Measurements from ENCODE around the gene FASTK.
A peak's percentile ranks its signal among the peaks of the same experiment; 100 is the strongest.
"Not testable (repeated sequence)": the region's sequence is repeated elsewhere in the genome, so short reads cannot be mapped to it uniquely, and the experiment has no call there.

The FASTK gene

DNA sequence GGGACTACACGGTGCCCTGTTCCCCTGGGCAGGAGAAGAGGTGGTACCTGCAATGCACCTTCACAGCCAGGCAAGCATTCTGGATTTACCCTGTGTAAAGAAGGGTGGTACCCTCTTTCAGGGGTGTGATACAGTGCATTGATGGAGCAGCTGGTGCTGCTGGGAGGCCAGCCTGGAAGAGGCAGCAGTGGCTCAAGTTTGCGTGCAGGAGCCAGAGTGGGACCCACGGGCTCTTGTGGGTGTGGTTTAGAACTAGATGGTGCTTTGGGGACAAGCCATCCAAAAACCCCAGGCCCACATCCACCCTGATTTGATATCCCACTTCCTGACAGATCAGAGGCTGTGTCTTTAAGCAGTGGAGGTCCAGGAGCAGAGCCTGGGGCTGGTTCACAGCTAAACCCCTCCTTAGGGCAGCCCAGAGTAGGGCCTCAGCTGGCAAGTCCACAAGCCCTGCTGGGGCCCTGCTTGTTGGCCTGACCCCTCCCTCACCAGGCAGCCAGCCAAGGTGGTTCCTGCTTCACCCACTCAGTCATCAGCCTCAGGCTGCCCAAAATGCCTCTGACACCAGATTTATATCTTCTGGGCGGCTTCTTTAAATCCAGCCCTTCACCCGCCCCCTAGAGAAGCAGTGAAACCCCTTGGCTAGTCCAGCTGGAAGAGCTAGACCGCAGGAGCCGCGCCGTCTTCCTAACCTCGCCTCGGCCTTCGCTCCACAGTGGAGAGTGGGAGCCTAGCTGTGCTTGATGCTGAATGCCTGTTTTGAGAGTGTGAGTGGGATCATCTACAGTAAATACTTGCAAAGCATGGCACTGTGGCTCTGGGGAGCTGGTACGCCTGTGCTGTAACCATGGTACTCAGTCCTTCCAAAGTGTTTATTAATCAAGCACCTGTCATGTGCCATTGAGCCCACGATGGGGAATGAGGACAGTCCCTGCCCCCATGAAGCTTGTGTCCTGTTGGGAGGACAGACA, 33.7 kb downstream of the FASTK start:
- H3K4me3 ChIP-seq (ENCODE audit: insufficient read depth, low read depth, low read length, poor library complexity, severe bottlenecking): no peak overlapping the region
- peaks cover 27% of the 10 kb centered on the region for H3K36me3 ChIP-seq (ENCODE audit: control insufficient read depth, insufficient read depth, low read length)
- no peak for DNase-seq
- no peaks in the 10 kb centered on the region for H3K9me3 ChIP-seq (ENCODE audit: control insufficient read depth, low read length)
- H3K27ac ChIP-seq (ENCODE audit: insufficient read depth, low read length, poor library complexity, severe bottlenecking): no peak overlapping the region
- H3K4me1 ChIP-seq (ENCODE audit: control insufficient read depth, insufficient read depth, low read length, poor library complexity, severe bottlenecking): peaks cover 6% of the 10 kb centered on the region
- no peaks in the 10 kb centered on the region for H3K27me3 ChIP-seq (replicated peaks; ENCODE audit: control insufficient read depth, insufficient read depth, low read length, poor library complexity, severe bottlenecking)

DNA sequence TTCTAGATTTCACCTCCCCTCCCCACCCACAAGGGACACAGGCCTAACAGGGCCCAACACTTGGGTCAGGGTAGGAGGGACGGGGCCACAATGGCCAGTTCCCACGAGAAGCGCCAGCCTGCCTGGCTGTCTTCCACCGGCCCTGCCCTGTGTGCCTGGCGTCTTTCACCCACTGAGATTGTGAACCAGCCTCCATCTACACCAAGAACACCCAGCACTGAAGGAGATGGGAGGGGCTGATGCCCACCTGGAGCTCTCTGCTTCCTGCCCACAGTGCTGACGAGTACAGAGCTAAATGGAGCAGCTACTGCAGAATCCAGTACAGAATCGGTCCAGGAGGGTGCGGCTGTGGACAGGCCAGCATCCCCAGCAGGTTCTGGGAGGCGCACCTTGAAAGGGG, 34.6 kb downstream of the FASTK start:
- H3K36me3 ChIP-seq (ENCODE audit: control insufficient read depth, insufficient read depth, low read length): peaks cover 27% of the 10 kb centered on the region
- peaks cover 4% of the 10 kb centered on the region for H3K4me1 ChIP-seq (ENCODE audit: control insufficient read depth, insufficient read depth, low read length, poor library complexity, severe bottlenecking)
- DNase-seq: no peak
- no peak overlapping the region for H3K27ac ChIP-seq (ENCODE audit: insufficient read depth, low read length, poor library complexity, severe bottlenecking)
- H3K27me3 ChIP-seq (replicated peaks; ENCODE audit: control insufficient read depth, insufficient read depth, low read length, poor library complexity, severe bottlenecking): no peaks in the 10 kb centered on the region
- H3K9me3 ChIP-seq (ENCODE audit: control insufficient read depth, low read length): no peaks in the 10 kb centered on the region
- H3K4me3 ChIP-seq (ENCODE audit: insufficient read depth, low read depth, low read length, poor library complexity, severe bottlenecking): no peak overlapping the region

DNA sequence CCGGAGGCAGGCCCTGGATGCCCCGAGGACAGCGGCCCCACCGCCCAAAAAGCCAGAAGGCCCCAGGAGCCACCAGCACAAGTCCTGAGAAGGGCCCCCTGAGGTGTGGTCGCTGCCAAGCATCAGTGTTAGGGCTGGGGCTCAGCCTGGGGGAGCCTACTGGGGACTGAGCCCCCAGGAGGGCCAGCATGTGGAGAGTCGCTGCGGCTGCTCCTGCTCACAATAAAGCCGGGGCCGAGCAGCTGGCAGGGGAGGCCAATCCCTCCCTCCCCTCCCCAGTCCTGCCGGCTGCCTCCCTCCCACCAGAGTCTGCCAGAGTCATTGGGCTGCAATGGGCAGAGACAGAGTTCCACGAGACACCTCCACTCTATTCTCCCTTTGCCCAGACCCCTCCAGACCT, 35.3 kb downstream of the FASTK start:
- Histone ChIP-seq H3K27ac (ENCODE audit: insufficient read depth, low read length, poor library complexity, severe bottlenecking) (no peak overlapping the region), H3K36me3 (ENCODE audit: control insufficient read depth, insufficient read depth, low read length) (peaks cover 27% of the 10 kb centered on the region)
- DNase-seq: no peak

DNA sequence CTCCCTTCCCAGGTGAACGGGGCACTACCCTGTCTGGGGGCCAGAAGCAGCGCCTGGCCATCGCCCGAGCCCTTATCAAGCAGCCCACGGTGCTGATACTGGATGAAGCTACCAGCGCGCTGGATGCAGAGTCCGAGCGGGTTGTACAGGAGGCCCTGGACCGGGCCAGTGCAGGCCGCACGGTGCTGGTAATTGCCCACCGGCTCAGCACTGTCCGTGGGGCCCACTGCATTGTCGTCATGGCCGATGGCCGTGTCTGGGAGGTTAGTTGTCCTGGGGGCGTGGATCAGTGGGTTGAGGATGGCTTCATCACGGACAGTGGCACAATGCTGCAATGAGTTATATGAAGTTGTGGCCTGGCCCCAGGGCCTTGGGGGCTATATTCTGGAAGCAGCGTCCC, 36.6 kb downstream of the FASTK start:
- Histone ChIP-seq H3K36me3 (ENCODE audit: control insufficient read depth, insufficient read depth, low read length) (peaks cover 27% of the 10 kb centered on the region), H3K9me3 (ENCODE audit: control insufficient read depth, low read length) (no peaks in the 10 kb centered on the region)

More for the DNA sequence above, 35.3 kb downstream of the FASTK start:
- no peaks in the 10 kb centered on the region for H3K4me1 ChIP-seq (ENCODE audit: control insufficient read depth, insufficient read depth, low read length, poor library complexity, severe bottlenecking)
- H3K4me3 ChIP-seq (ENCODE audit: insufficient read depth, low read depth, low read length, poor library complexity, severe bottlenecking): no peak overlapping the region
- H3K9me3 ChIP-seq (ENCODE audit: control insufficient read depth, low read length): no peaks in the 10 kb centered on the region
- H3K27me3 ChIP-seq (replicated peaks; ENCODE audit: control insufficient read depth, insufficient read depth, low read length, poor library complexity, severe bottlenecking): no peaks in the 10 kb centered on the region

DNA sequence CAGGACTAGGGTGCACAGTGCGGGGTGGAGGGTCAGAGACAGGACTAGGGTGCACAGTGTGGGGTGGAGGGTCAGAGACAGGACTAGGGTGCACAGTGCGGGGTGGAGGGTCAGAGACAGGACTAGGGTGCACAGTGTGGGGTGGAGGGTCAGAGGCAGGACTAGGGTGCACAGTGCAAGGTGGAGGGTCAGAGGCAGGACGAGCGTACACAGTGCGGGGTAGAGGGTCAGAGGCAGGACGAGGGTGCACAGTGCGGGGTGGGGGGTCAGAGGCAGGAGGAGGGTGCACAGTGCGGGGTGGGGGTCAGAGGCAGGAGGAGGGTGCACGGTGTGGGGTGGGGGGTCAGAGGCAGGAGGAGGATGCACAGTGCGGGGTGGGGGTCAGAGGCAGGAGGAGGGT, 37.2 kb downstream of the FASTK start:
- H3K4me3 ChIP-seq (ENCODE audit: insufficient read depth, low read depth, low read length, poor library complexity, severe bottlenecking); H3K9me3 ChIP-seq (ENCODE audit: control insufficient read depth, low read length); H3K27ac ChIP-seq (ENCODE audit: insufficient read depth, low read length, poor library complexity, severe bottlenecking); H3K4me1 ChIP-seq (ENCODE audit: control insufficient read depth, insufficient read depth, low read length, poor library complexity, severe bottlenecking); DNase-seq; H3K27me3 ChIP-seq (replicated peaks; ENCODE audit: control insufficient read depth, insufficient read depth, low read length, poor library complexity, severe bottlenecking): not testable (repeated sequence)
- peaks cover 27% of the 10 kb centered on the region for H3K36me3 ChIP-seq (ENCODE audit: control insufficient read depth, insufficient read depth, low read length)

More for the DNA sequence above, 36.6 kb downstream of the FASTK start:
- Histone ChIP-seq H3K4me3 (ENCODE audit: insufficient read depth, low read depth, low read length, poor library complexity, severe bottlenecking) (no peak overlapping the region), H3K27ac (ENCODE audit: insufficient read depth, low read length, poor library complexity, severe bottlenecking) (no peak overlapping the region), H3K27me3 (replicated peaks; ENCODE audit: control insufficient read depth, insufficient read depth, low read length, poor library complexity, severe bottlenecking) (no peaks in the 10 kb centered on the region), H3K4me1 (ENCODE audit: control insufficient read depth, insufficient read depth, low read length, poor library complexity, severe bottlenecking) (peaks cover 4% of the 10 kb centered on the region)
- DNase-seq: no peak

DNA sequence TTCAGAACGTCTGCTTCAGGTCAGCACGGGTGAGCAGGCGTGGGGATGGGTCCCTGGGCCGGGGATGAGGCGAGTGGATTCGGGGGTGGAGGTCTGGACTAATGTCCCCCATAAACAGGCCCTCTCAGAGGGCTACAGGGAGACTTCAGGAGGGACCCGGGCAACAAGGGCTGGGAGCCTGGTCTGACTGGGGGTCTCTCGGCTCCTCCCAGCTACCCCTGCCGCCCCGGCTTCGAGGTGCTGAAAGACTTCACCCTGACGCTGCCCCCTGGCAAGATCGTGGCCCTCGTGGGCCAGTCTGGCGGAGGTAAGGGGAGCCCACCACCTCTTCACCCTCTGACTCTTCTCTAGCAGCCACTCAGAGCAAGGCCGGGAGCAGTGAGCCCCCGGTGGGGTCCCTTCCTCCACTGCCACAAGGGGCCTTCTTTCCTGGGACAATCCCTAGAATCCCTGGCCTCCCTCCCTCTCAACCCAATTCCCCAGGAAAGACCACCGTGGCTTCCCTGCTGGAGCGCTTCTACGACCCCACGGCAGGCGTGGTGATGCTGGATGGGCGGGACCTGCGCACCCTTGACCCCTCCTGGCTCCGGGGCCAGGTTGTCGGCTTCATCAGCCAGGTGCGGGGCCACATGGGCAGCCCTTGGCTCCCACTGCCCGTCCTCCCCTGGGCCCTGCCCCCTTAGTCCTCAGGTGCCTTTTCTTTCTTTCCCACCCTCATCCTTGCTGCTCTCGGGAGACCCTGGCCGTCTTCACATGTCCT, 39.8 kb downstream of the FASTK start:
- Histone ChIP-seq H3K4me1 (ENCODE audit: control insufficient read depth, insufficient read depth, low read length, poor library complexity, severe bottlenecking) (peaks cover 4% of the 10 kb centered on the region), H3K27ac (ENCODE audit: insufficient read depth, low read length, poor library complexity, severe bottlenecking) (no peak overlapping the region), H3K36me3 (ENCODE audit: control insufficient read depth, insufficient read depth, low read length) (peaks cover 28% of the 10 kb centered on the region), H3K27me3 (replicated peaks; ENCODE audit: control insufficient read depth, insufficient read depth, low read length, poor library complexity, severe bottlenecking) (no peaks in the 10 kb centered on the region), H3K9me3 (ENCODE audit: control insufficient read depth, low read length) (no peaks in the 10 kb centered on the region), H3K4me3 (ENCODE audit: insufficient read depth, low read depth, low read length, poor library complexity, severe bottlenecking) (no peak overlapping the region)
- no peak for DNase-seq

DNA sequence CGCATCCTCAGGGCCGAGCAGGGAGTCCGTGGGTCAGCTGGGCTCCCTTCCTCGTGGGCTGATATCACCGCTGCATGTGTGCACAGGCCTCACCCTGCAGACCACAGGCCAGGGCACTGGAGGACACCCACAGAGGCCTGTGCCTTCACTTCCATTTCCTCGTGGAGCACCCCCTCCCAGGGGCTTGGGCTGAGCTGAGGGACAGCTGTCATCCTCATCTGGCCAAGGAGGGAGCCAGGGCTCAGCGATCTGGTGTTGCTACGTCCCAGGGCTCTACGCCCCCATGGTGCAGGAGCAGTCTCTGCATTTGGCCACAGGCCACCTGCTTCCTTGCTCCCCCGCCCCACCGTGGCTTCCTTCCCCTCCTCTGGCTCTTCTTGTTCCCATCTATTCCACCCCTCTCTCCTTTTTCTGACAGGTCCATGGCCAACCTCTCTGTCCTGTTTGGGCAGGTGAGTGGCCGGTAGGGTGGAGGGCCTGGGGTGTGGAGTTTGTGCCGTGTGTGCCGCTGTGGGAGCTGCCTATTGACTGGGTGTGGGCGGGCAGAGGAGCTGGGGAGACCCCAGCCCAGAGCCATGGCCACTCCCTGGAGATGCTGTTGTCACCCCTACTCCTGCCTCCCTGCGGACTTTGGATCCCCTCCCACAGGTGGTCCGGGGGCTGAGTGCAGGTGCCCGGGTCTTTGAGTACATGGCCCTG, 40.6 kb downstream of the FASTK start:
- DNase-seq: no peak
- H3K27ac ChIP-seq (ENCODE audit: insufficient read depth, low read length, poor library complexity, severe bottlenecking): no peak overlapping the region
- H3K27me3 ChIP-seq (replicated peaks; ENCODE audit: control insufficient read depth, insufficient read depth, low read length, poor library complexity, severe bottlenecking): no peaks in the 10 kb centered on the region

DNA sequence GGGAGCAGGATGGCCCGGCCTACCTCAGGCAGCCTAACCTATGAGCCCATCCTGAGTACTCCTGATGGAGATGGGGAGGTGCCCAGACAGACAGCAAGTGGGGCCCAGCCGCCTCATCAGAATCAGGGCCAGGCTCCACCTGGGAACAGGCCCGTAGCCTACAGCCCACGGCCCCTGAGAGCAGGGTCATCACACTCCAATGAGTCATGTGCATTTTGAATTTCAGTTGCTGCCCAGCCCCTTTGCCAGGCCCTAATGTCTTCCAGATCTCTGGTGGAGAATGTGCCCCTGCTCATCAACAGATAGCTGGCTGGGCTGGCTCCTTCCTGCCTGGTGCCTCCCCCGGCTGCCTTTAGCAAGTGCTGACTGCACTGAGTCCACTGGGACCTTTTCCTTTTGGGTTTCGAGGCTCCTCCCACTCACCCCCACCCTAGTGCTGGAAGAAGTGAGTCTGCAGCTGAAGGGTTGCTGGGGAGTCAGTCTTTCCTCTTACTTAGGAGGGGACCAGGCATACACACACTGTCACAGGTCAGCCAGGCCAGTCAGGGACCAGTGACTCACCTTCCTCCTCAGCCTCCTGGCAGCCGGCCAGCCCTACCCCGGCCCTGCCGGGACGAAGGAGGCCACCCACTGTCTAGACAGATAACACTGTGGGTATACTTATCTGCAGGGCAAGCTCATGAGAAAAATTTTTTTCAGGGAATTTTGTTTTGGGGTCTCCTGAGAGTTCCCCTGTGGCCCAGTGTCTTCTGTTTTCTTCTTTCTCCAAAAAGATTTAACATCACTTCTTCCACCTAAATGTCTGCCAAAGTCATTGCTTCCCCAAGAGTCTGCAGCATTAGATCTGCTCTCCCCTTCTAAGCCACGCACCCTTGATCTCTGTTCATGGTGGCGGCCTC, 41.4 kb downstream of the FASTK start:
- no peak overlapping the region for H3K27ac ChIP-seq (ENCODE audit: insufficient read depth, low read length, poor library complexity, severe bottlenecking)
- H3K9me3 ChIP-seq (ENCODE audit: control insufficient read depth, low read length): no peaks in the 10 kb centered on the region
- H3K4me1 ChIP-seq (ENCODE audit: control insufficient read depth, insufficient read depth, low read length, poor library complexity, severe bottlenecking): peaks cover 4% of the 10 kb centered on the region
- H3K36me3 ChIP-seq (ENCODE audit: control insufficient read depth, insufficient read depth, low read length): peaks cover 36% of the 10 kb centered on the region
- DNase-seq: peak; percentile 36 to 46 (median 39)
- no peaks in the 10 kb centered on the region for H3K27me3 ChIP-seq (replicated peaks; ENCODE audit: control insufficient read depth, insufficient read depth, low read length, poor library complexity, severe bottlenecking)
- H3K4me3 ChIP-seq (ENCODE audit: insufficient read depth, low read depth, low read length, poor library complexity, severe bottlenecking): no peak overlapping the region

More for the DNA sequence above, 40.6 kb downstream of the FASTK start:
- Histone ChIP-seq H3K36me3 (ENCODE audit: control insufficient read depth, insufficient read depth, low read length) (peaks cover 34% of the 10 kb centered on the region), H3K9me3 (ENCODE audit: control insufficient read depth, low read length) (no peaks in the 10 kb centered on the region), H3K4me3 (ENCODE audit: insufficient read depth, low read depth, low read length, poor library complexity, severe bottlenecking) (no peak overlapping the region), H3K4me1 (ENCODE audit: control insufficient read depth, insufficient read depth, low read length, poor library complexity, severe bottlenecking) (peaks cover 4% of the 10 kb centered on the region)

DNA sequence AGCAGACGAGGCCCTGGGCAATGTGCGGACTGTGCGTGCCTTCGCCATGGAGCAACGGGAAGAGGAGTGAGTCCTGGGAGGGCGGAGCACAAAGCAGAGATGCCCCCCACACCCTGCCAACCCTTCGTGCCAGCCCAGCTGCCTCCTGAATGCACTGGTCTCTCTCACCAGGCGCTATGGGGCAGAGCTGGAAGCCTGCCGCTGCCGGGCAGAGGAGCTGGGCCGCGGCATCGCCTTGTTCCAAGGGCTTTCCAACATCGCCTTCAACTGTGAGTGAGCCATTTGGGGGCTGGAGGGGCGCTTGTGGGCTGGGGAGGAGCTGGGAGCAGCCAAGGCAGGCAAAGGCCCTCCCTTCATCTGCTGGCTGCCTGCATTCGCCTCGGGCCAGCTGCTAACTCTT, 44.7 kb downstream of the FASTK start:
- DNase-seq: no peak
- Histone ChIP-seq H3K4me1 (ENCODE audit: control insufficient read depth, insufficient read depth, low read length, poor library complexity, severe bottlenecking) (peaks cover 4% of the 10 kb centered on the region), H3K4me3 (ENCODE audit: insufficient read depth, low read depth, low read length, poor library complexity, severe bottlenecking) (no peak overlapping the region), H3K9me3 (ENCODE audit: control insufficient read depth, low read length) (no peaks in the 10 kb centered on the region), H3K27me3 (replicated peaks; ENCODE audit: control insufficient read depth, insufficient read depth, low read length, poor library complexity, severe bottlenecking) (no peaks in the 10 kb centered on the region), H3K27ac (ENCODE audit: insufficient read depth, low read length, poor library complexity, severe bottlenecking) (no peak overlapping the region), H3K36me3 (ENCODE audit: control insufficient read depth, insufficient read depth, low read length) (peaks cover 33% of the 10 kb centered on the region)
